GM21447 (cell line): Measurements from ENCODE around the gene ADAR.
A peak's percentile ranks its signal among the peaks of the same experiment; 100 is the strongest.
"Not testable (repeated sequence)": the region's sequence is repeated elsewhere in the genome, so short reads cannot be mapped to it uniquely, and the experiment has no call there.

ENCODE experiments used
- ATAC-seq: cut with Tn5 transposase; IDR thresholded peaks from one replicate; pipeline ENCODE4 v1.9.1; 2021; ENCODE audit not compliant: unreplicated experiment

Gene ADAR

GRCh38 chr1:154607609-154608396, at the start of gene ADAR:
TSS of gene ADAR (minus strand) at chr1:154608186. CDS start at chr1:154608006, 180 bp downstream.
- ATAC-seq, result peak; percentile 48

GRCh38 chr1:154657556-154657955, 49.6 kb upstream of the ADAR start:
- no peak for ATAC-seq

GRCh38 chr1:154652893-154653292, 44.9 kb upstream of the ADAR start:
- no peak for ATAC-seq

- not testable (repeated sequence) for ATAC-seq
Observed at GRCh38 chr1:154644724-154645123, 36.7 kb upstream of the ADAR start.

- no peak for ATAC-seq
Observed at GRCh38 chr1:154641534-154641933, 33.5 kb upstream of the ADAR start.

- ATAC-seq, result no peak
Observed at GRCh38 chr1:154639876-154640275, 31.9 kb upstream of the ADAR start.

GRCh38 chr1:154635171-154635570, 27.2 kb upstream of the ADAR start:
- ATAC-seq, result no peak

- ATAC-seq, result no peak
Observed at GRCh38 chr1:154629675-154630073, 21.7 kb upstream of the ADAR start.

GRCh38 chr1:154629061-154629674, 21.2 kb upstream of the ADAR start:
- ATAC-seq, result no peak

- no peak for ATAC-seq
Observed at GRCh38 chr1:154628121-154628405, 20.1 kb upstream of the ADAR start.

GRCh38 chr1:154627257-154628120, 19.5 kb upstream of the ADAR start:
- no peak for ATAC-seq

GRCh38 chr1:154626456-154627256, 18.7 kb upstream of the ADAR start:
- no peak for ATAC-seq

GRCh38 chr1:154624746-154625643, 17.0 kb upstream of the ADAR start:
- ATAC-seq, result no peak

- ATAC-seq, result no peak
Observed at GRCh38 chr1:154623358-154623757, 15.4 kb upstream of the ADAR start.

GRCh38 chr1:154622503-154623039, 14.6 kb upstream of the ADAR start:
- ATAC-seq, result no peak

GRCh38 chr1:154621875-154622274, 13.9 kb upstream of the ADAR start:
- ATAC-seq, result no peak

- ATAC-seq, result no peak
Observed at GRCh38 chr1:154620751-154621150, 12.8 kb upstream of the ADAR start.

- ATAC-seq, result no peak
Observed at GRCh38 chr1:154619181-154619948, 11.4 kb upstream of the ADAR start.
